ENCODE results near the gene SORT1. TPM values are rescaled to one million over a fixed set of nuclear protein-coding genes. Genes with fewer than 3 reads are reported as not detected.
"Not testable (repeated sequence)": the region's sequence is repeated elsewhere in the genome, so short reads cannot be mapped to it uniquely, and the experiment has no call there.

SORT1 gene
- total and polyA plus RNA-seq, 4 donors = 30.1 to 78.6 (median 62.2) TPM

GRCh38 chr1:109383087-109383779 lies 14.5 kb downstream of the SORT1 start:
- H3K4me1 ChIP-seq (ENCODE audit: control insufficient read depth, insufficient read depth, low read length) = no peaks in the 10 kb centered on the region
- WGBS (ENCODE audit: insufficient coverage) = no CpG with 5 or more reads among the region's 2 CpGs
- DNase-seq (ENCODE audit: low read depth in 4 of 6, low spot score in 6 of 6) = no peak
- H3K9me3 ChIP-seq (ENCODE audit: control insufficient read depth, insufficient read depth, low read length) = no peaks in the 10 kb centered on the region
- no peaks in the 10 kb centered on the region for H3K36me3 ChIP-seq (ENCODE audit: control insufficient read depth, insufficient read depth, low read length)
- no peaks in the 10 kb centered on the region for H3K27me3 ChIP-seq (ENCODE audit: control insufficient read depth, insufficient read depth, low read length)
- no peak overlapping the region for H3K4me3 ChIP-seq (ENCODE audit: low read depth, low read length)
- no peak overlapping the region for H3K27ac ChIP-seq (ENCODE audit: low read depth, low read length)

DNA sequence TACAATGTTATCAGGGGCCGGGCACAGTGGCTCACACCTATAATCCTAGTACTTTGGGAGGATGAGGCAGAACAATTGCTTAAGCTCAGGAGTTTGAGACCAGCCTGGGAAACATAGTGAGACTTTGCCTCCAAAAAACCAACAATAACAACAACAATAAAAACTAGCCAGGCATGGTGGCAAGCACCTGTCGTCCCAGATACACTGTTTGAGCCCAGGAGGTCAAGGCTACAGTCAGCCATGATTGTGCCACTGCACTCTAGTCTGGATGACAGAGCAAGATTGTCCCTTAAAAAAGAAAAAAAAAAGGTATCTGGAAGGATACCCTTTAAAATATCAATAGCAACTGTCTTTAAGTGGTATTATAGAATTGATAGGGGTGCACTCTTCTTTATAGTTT lies 16.1 kb downstream of the SORT1 start:
- Histone ChIP-seq H3K27ac (ENCODE audit: low read depth, low read length) (no peak overlapping the region), H3K4me3 (ENCODE audit: low read depth, low read length) (no peak overlapping the region), H3K27me3 (ENCODE audit: control insufficient read depth, insufficient read depth, low read length) (no peaks in the 10 kb centered on the region), H3K9me3 (ENCODE audit: control insufficient read depth, insufficient read depth, low read length) (no peaks in the 10 kb centered on the region), H3K36me3 (ENCODE audit: control insufficient read depth, insufficient read depth, low read length) (no peaks in the 10 kb centered on the region), H3K4me1 (ENCODE audit: control insufficient read depth, insufficient read depth, low read length) (no peaks in the 10 kb centered on the region)
- 40% methylated on average over 1 of the region's 2 CpGs for WGBS (ENCODE audit: insufficient coverage)
- no peak for DNase-seq (ENCODE audit: low read depth in 4 of 6, low spot score in 6 of 6)

GRCh38 chr1:109379907-109380306 lies 17.8 kb downstream of the SORT1 start:
- Histone ChIP-seq H3K9me3 (ENCODE audit: control insufficient read depth, insufficient read depth, low read length) (no peaks in the 10 kb centered on the region), H3K27me3 (ENCODE audit: control insufficient read depth, insufficient read depth, low read length) (no peaks in the 10 kb centered on the region), H3K36me3 (ENCODE audit: control insufficient read depth, insufficient read depth, low read length) (no peaks in the 10 kb centered on the region), H3K4me1 (ENCODE audit: control insufficient read depth, insufficient read depth, low read length) (no peaks in the 10 kb centered on the region), H3K27ac (ENCODE audit: low read depth, low read length) (no peak overlapping the region), H3K4me3 (ENCODE audit: low read depth, low read length) (no peak overlapping the region)
- WGBS (ENCODE audit: insufficient coverage) = 100% methylated on average over 2 of the region's 3 CpGs
- DNase-seq (ENCODE audit: low read depth in 4 of 6, low spot score in 6 of 6) = no peak

DNA sequence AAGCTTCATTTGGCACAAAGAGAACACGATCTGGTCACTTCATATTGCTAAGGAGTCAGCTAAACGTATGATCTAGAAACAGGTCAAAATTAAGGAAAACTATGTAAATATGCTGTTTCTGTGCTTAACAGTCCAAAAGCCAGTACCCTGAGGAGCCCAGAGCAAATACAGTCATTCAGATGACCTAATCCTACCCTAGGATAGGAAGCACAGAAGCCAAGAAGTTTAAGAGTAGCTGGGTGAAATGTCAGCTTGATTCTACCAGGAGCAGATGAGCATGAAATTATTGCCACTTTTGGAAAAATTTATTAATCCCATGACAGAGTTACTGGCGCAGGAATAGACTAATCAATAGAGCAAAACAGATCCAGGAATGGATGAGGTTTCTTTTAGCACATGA lies 18.3 kb downstream of the SORT1 start:
- Histone ChIP-seq H3K27me3 (ENCODE audit: control insufficient read depth, insufficient read depth, low read length) (no peaks in the 10 kb centered on the region), H3K36me3 (ENCODE audit: control insufficient read depth, insufficient read depth, low read length) (no peaks in the 10 kb centered on the region), H3K4me1 (ENCODE audit: control insufficient read depth, insufficient read depth, low read length) (no peaks in the 10 kb centered on the region), H3K27ac (ENCODE audit: low read depth, low read length) (no peak overlapping the region), H3K9me3 (ENCODE audit: control insufficient read depth, insufficient read depth, low read length) (no peaks in the 10 kb centered on the region), H3K4me3 (ENCODE audit: low read depth, low read length) (no peak overlapping the region)
- DNase-seq (ENCODE audit: low read depth in 4 of 6, low spot score in 6 of 6) = peak in 1 of 6 donors; percentile 37
- 45% methylated on average over 2 of the region's 3 CpGs for WGBS (ENCODE audit: insufficient coverage)

DNA sequence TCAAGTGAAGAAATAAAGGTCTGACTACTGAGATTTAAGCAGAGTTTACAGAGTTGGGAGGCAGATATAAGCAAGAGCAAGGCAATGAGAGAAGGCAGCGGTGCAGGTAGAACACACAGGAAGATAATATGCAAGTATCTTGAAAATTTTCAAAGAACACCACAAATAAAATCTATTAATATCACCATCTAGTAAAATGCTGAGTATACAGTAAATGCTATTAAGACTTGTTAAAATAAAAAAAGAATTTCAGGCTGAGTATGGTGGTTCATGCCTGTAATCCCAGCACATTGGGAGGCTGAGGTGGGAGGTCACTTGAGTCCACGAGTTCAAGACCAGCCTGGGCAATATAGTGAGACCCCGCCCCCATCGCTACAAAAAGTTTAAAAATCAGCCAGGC lies 20.0 kb downstream of the SORT1 start:
- WGBS (ENCODE audit: insufficient coverage) = 97% methylated on average over 3 of the region's 4 CpGs
- H3K9me3 ChIP-seq (ENCODE audit: control insufficient read depth, insufficient read depth, low read length) = no peaks in the 10 kb centered on the region
- no peaks in the 10 kb centered on the region for H3K4me1 ChIP-seq (ENCODE audit: control insufficient read depth, insufficient read depth, low read length)
- no peaks in the 10 kb centered on the region for H3K27me3 ChIP-seq (ENCODE audit: control insufficient read depth, insufficient read depth, low read length)
- no peak overlapping the region for H3K27ac ChIP-seq (ENCODE audit: low read depth, low read length)
- no peak overlapping the region for H3K4me3 ChIP-seq (ENCODE audit: low read depth, low read length)
- no peaks in the 10 kb centered on the region for H3K36me3 ChIP-seq (ENCODE audit: control insufficient read depth, insufficient read depth, low read length)
- no peak for DNase-seq (ENCODE audit: low read depth in 4 of 6, low spot score in 6 of 6)

DNA sequence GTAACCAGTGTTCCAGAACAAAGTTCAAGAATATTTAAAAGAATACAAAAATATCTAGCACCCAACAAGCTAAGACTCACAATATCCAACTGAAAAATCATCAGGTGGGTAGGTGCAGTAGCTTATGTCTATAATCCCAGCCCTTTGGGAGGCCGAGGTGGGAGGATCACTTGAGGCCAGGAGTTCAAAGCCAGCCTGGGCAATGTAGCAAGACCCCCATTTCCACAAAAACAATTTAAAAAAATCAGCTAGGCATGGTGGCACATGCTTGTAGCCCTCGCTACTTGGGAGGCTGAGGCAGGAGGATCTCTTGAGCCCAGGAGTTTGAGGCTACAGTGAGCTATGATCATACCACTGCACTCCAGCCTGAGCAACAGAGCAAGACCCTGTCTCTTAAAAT lies 24.0 kb downstream of the SORT1 start:
- WGBS (ENCODE audit: insufficient coverage) = 93% methylated on average over 2 of the region's 2 CpGs
- H3K4me3 ChIP-seq (ENCODE audit: low read depth, low read length); DNase-seq (ENCODE audit: low read depth in 4 of 6, low spot score in 6 of 6); H3K4me1 ChIP-seq (ENCODE audit: control insufficient read depth, insufficient read depth, low read length); H3K9me3 ChIP-seq (ENCODE audit: control insufficient read depth, insufficient read depth, low read length); H3K27ac ChIP-seq (ENCODE audit: low read depth, low read length); H3K27me3 ChIP-seq (ENCODE audit: control insufficient read depth, insufficient read depth, low read length); H3K36me3 ChIP-seq (ENCODE audit: control insufficient read depth, insufficient read depth, low read length): not testable (repeated sequence)

GRCh38 chr1:109373126-109373525 lies 24.6 kb downstream of the SORT1 start:
- Histone ChIP-seq H3K4me1 (ENCODE audit: control insufficient read depth, insufficient read depth, low read length) (no peaks in the 10 kb centered on the region), H3K27ac (ENCODE audit: low read depth, low read length) (no peak overlapping the region), H3K36me3 (ENCODE audit: control insufficient read depth, insufficient read depth, low read length) (no peaks in the 10 kb centered on the region), H3K9me3 (ENCODE audit: control insufficient read depth, insufficient read depth, low read length) (no peaks in the 10 kb centered on the region), H3K27me3 (ENCODE audit: control insufficient read depth, insufficient read depth, low read length) (no peaks in the 10 kb centered on the region), H3K4me3 (ENCODE audit: low read depth, low read length) (no peak overlapping the region)
- no peak for DNase-seq (ENCODE audit: low read depth in 4 of 6, low spot score in 6 of 6)
- 60% methylated on average over 3 of the region's 5 CpGs for WGBS (ENCODE audit: insufficient coverage)

DNA sequence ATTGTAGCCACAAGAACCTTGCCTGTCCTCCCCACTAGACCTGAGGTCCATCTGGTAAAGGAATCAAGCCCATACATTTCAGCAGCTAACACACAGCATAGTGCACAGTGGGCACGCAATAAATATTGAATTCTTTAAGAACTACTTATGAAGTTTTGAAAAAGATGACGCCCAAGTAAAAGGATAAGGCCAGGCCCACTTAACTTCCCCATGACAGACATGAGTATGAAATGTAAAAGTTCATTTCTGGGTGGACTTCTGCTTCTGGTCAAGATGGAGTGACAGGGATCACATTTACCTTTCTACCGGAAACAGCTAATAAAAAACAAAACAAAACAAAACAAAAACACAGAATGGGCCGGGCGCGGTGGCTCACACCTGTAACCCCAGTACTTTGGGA lies 25.4 kb downstream of the SORT1 start:
- Histone ChIP-seq H3K4me3 (ENCODE audit: low read depth, low read length) (no peak overlapping the region), H3K9me3 (ENCODE audit: control insufficient read depth, insufficient read depth, low read length) (no peaks in the 10 kb centered on the region), H3K4me1 (ENCODE audit: control insufficient read depth, insufficient read depth, low read length) (no peaks in the 10 kb centered on the region), H3K27ac (ENCODE audit: low read depth, low read length) (no peak overlapping the region), H3K36me3 (ENCODE audit: control insufficient read depth, insufficient read depth, low read length) (no peaks in the 10 kb centered on the region), H3K27me3 (ENCODE audit: control insufficient read depth, insufficient read depth, low read length) (no peaks in the 10 kb centered on the region)
- DNase-seq (ENCODE audit: low read depth in 4 of 6, low spot score in 6 of 6) = no peak
- WGBS (ENCODE audit: insufficient coverage) = 100% methylated on average over 4 of the region's 6 CpGs

GRCh38 chr1:109371341-109371739 lies 26.4 kb downstream of the SORT1 start:
- Histone ChIP-seq H3K9me3 (ENCODE audit: control insufficient read depth, insufficient read depth, low read length) (no peaks in the 10 kb centered on the region), H3K4me3 (ENCODE audit: low read depth, low read length) (no peak overlapping the region), H3K36me3 (ENCODE audit: control insufficient read depth, insufficient read depth, low read length) (peaks cover 8% of the 10 kb centered on the region), H3K27me3 (ENCODE audit: control insufficient read depth, insufficient read depth, low read length) (no peaks in the 10 kb centered on the region), H3K27ac (ENCODE audit: low read depth, low read length) (peak overlapping the region; percentile 42), H3K4me1 (ENCODE audit: control insufficient read depth, insufficient read depth, low read length) (no peaks in the 10 kb centered on the region)
- peak in 1 of 6 donors; percentile 20 for DNase-seq (ENCODE audit: low read depth in 4 of 6, low spot score in 6 of 6)
- 40% methylated on average over 3 of the region's 4 CpGs for WGBS (ENCODE audit: insufficient coverage)

GRCh38 chr1:109370712-109371340 lies 26.9 kb downstream of the SORT1 start:
- Histone ChIP-seq H3K4me3 (ENCODE audit: low read depth, low read length) (no peak overlapping the region), H3K36me3 (ENCODE audit: control insufficient read depth, insufficient read depth, low read length) (peaks cover 9% of the 10 kb centered on the region), H3K27ac (ENCODE audit: low read depth, low read length) (peak overlapping the region; percentile 42), H3K9me3 (ENCODE audit: control insufficient read depth, insufficient read depth, low read length) (no peaks in the 10 kb centered on the region), H3K27me3 (ENCODE audit: control insufficient read depth, insufficient read depth, low read length) (no peaks in the 10 kb centered on the region), H3K4me1 (ENCODE audit: control insufficient read depth, insufficient read depth, low read length) (no peaks in the 10 kb centered on the region)
- 50% methylated on average over 7 of the region's 7 CpGs for WGBS (ENCODE audit: insufficient coverage)
- DNase-seq (ENCODE audit: low read depth in 4 of 6, low spot score in 6 of 6) = peak in 1 of 6 donors; percentile 14
